GM04504 (cell line): ENCODE data around the gene NCS1.

Source experiments
- DNase-seq: peaks from one replicate; pipeline ENCODE4 v3.0.0-alpha.2; 2012; ENCODE audit warnings: low read depth

The NCS1 gene

DNA sequence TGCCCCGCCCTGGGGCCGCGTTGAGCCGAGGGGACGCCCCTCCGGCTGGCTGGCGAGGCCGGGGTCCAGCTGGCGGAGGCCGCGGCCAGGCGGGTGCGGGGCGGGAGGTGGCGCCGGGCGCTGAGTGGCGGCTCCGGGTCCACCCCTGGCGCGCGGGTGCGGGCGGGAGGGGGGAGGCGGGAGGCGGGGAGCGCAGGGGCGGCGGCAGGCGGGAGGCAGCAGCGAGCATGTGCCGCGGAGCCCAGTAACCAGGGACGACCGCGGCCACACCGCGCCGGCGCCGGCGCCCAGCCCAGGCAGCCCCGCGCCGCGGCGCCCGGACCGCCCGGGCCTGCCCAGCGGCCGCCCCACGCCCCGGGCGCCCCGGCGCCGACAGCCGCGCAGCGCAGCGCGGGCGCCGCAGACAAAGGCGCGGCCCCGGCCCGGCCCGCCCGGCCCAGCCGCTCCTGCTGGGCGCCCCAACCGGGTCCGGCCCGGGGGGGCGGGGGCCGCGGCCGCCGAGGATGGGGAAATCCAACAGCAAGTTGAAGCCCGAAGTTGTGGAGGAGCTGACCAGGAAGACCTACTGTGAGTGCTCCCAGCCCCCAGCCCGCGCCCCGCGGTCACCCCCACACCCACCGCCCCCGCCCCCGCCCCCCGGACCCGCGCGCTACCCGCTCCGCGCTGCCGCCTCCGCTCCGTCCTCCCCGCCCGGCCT lies at the start of gene NCS1:
Gene NCS1 (plus strand): TSS at position 244 of the 697 bp plus-strand sequence. CDS start 260 bp downstream, at position 504.
- DNase-seq, result no peak

DNA sequence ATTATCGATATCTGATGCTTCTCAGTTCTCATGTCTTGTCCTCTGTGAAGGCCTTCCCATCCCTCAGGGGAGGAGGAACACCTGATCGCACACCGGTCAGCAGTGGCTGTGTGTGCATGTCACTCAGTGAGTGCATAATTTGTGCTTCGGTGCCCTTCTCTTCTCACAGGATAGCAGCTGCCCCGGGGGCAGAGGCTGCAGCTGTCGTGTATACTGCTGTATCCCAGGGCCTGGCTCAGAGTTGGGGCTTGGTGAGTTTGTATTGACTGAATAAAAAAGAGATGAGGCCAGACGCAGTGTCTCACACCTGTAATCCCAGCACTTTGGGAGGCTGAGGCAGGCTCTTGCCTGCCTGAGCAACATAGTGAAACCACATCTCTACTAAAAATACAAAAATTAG lies 49.7 kb upstream of the NCS1 start:
- no peak for DNase-seq

DNA sequence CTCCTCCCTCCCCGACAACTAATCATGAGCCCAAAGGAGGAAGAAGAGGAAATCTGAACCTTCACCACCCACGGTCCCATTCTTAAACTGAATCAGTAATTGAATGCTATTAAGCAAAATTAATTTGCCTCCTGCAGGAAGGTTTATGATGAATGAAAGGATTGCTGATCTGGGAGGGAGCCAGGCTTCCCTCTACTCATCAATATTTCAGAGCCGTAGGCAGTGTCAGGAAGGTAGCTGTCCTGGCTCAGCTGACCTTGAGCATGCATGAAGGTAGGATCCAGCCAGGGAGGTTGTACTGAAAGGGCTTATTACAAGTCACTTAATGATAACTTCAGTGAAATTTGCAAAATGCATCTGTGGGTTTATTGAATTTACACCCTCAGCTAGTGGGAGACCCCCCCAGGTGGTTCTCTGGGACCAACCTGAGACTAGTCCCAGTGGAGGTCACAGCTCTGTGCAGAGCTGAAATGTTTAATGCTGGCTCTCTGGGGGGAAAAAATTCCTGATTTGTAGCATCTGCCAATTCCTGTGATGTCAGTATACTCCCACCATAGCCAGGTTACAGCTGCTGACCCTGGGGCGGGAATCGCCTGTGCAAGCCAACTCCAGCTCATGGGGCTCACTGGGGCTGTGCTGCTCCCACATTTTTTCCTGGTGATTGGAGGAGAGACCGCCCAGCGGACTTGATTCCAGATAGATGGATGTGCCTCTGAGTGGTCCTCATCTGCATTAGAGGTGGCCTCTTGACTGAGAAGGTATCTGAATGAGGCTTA lies 47.9 kb upstream of the NCS1 start:
- DNase-seq, result no peak

DNA sequence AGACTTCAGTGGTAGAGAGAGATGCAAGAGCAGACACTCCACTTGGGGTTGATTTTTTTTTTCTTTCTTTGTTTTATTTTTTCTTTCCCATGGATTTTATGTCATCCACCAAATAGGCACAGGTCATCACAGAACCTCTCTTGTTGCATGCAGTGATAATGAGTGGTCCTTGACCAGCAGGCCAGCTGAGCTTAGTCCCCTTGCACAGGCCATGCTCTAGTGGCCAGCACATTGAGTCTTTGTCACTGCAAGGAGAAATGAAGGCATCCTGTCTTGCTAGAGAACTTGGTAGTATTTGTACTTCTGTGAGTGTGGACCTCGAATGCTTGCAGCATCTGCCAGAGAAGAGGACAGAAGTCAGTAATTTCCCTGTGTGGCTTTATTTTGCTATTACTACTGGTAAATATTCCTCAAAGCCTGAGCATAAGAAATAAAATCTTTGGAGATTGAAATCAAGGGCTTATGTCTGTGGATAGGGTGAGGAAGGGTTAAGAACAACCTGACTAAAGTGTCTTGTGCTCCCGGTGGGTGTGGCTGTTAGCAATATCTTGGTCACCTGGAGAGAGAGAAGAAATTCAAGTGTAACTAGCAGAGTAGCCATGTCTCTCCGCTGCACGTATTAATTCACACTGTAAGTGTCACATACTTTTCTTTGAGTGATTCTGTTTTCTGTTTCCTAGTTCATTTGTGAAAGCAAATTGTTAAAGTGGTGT lies 45.3 kb upstream of the NCS1 start:
- DNase-seq, result no peak

DNA sequence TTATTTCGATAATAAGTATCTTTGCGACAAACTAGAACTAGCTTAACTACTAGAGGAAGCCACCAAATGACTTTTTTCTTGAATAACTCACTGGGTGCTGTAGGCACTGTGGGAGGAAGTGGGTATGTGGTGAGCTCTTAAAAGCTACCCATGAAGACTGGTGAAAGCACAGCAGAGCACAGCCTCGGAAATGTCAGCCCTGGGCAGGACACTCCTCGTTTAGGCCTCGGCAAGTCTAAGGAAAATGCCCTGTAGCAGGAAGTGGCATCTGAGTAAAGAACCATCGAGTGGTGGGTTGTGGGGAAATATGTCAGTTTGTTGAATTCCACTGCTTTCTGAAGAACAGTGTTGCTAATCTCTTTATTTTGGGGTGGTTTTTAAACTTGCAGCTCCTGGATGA lies 44.0 kb upstream of the NCS1 start:
- no peak for DNase-seq

DNA sequence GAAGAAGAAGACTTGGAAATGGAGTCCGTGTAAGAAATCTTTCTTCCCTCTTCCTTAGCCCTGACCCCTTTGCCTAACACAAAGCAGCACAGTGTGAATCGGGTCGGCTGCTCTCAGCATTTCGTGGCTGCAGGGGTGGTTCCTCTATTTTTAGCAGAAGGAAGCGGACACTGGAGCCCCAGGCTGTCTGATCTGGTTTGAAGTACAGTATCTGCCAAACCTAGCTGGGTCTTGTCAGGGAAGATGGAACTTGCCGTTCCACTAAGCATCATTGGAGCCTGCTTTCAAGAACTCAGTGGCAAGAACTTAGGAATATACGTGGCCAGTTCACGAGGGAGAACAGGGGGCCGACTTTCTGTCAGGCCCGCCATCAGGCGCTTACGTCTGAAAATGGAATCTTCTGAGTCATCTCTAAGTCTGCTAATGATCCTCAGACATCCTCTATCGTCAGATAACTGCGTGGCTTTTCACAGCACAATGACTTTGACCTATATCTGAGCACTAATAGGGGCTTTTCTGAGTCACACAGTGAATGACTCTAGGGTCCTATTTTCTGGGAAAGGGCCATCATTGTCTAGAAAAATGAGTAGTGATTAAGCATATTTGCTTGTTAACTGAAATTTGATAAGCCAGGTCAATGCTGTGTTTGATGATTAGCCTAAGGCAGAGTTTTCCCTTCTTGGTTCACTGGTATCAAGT lies 43.3 kb upstream of the NCS1 start:
- DNase-seq, result no peak

DNA sequence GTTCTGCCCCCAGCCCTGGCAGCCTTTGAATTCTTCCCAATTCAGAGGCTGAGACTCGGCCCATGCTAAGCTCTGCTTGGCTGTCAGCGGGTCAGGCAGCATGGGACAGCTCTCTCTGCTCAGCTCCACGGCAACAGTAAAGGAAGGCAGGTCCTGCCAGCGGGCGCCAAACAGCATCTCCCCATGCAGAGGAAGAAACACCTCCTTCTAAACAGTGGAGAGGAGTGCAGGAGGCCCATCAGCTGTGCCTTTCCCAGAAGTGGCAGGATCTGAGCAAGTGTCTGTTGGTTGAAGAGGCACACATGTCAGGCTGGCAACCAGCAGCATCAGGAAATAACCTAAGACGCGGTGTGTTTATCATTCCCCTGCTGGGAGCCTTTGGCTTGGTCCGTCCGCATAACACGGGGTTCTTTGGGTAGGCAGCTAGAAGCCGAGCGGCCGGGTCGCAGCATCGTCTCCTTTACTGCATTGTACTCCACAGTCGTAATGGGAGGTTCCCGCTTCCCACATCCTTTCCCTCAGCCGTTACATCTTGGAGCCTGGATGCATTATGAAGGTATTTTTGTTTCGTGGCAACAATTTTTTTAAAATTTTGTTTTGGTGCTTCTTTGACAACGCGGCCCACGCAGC lies 42.7 kb upstream of the NCS1 start:
- no peak for DNase-seq

DNA sequence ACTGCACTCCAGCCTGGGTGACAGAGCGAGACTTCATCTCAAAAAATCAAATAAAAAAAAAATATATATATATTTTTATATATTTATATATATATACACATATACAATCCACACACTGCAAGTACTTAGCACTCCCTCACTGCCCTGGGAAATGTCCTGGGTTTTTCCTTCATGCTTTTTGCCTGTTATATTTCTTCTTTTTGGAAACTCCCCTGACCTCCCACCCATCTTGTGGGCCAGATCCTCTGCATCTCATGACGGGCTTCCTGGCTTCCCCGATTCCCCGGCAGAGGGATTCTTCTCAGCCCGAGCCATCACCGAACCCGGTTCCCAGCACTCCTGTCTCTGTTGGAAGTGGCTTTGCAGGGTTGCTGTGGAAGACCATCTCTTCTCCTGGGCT lies 39.5 kb upstream of the NCS1 start:
- no peak for DNase-seq

DNA sequence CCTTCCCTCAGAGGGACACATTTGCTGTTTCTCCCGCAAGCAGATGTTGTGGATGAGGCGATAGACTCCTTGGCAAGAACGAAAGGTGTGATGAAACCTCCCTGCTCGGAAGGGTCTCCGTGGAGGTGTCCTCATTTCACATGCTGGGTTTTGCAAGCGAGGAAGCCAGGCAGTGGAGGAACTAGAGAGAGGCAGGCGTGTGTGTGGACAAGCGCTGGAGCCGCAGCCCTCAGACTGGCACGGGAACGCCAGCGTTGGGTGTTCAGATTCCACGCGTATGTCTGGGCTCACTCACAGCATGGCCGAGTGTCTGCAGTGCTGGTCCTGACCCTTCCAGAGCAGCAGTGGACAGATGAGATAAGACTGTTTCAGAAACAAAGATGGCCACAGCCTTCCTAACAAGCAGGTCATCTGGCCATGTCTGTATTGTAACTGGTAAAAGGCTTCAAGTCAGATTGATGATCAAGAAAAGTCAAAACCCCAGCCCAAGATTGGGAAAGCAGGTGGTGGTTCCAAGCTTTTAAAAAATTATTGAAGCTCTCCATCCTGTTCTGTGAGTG lies 35.0 kb upstream of the NCS1 start:
- no peak for DNase-seq

DNA sequence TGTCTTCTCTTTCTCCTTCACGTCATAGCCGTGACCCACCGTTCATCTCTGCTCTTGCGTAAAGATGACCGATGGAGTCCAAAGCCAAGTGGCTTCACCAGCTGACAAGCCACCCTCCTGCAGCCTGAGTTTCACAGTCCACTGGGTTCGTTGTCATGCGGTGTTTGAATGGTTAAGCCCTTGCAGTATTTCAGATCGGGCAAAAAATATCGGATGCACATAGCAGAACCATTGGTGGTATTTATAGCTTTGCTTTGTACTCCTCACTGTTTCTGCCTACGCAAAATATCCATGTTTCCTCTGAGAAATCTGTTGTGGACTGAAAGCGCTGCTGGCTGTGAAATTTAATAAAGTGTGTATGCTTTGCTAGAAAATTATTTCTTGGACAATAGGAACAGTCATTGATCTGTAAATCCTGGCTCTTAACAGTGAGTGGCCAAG lies 34.5 kb upstream of the NCS1 start:
- no peak for DNase-seq

DNA sequence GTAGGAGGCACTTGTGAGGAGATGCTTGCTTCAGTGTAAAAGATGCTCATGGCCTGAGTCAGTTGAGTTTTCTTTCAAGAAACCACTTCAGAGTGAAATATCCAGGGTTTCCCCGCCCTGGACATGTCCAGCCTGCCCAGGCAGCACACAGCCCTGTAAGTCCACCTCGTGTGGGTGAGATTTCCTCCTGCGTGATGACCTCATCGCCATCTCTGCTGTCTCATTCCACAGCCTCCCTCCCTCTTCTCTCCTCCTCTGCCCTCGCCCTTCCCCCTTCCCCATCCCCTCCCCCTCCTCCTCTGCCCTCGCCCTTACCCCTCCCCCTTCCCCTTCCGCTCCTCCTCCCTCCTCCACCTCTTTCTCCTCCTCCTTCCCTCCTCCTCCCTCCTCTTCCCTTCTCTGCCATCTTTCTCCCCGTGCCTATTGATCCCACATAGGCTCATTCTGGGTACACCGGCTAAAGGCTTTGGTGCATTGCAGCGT lies 34.0 kb upstream of the NCS1 start:
- DNase-seq, result peak; percentile 88

DNA sequence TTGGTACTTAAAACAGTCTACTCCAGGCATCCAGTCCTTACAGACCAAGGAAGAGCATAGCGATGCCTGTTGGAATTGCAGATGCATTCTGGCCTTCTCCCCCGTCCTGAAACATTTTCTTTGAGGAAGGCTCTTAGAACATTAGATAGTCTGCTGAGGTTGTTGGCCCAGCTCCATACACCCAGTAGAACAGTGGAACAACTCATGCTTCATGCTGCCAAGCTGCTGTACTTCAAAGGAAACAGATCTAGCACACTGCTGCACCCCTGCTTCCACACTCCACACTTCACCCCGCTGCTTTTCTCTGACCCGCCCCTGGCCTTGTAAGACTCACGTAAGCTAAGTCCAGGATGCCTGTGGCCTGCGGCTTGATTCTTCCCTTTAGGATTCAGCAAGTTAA lies 33.4 kb upstream of the NCS1 start:
- peak; percentile 81 for DNase-seq

DNA sequence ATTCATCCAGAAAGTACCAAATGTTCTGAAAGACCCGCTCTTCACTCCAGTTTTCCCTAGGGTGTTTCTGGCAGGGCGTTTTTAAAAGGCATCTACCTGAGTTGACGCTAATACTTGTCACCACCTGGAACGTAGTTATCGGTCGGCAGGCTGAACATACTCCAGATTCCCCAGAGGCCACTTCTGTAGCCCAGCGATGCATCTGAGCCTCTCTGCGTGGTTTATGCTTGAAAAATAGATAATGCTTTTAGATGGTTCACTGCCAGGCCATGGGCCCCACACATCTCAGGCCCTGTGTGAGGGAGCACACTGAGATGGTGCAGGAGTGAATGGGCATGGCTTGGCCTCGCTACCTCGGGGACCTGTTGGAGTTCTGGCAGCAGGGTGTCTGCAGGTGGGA lies 33.0 kb upstream of the NCS1 start:
- no peak for DNase-seq

DNA sequence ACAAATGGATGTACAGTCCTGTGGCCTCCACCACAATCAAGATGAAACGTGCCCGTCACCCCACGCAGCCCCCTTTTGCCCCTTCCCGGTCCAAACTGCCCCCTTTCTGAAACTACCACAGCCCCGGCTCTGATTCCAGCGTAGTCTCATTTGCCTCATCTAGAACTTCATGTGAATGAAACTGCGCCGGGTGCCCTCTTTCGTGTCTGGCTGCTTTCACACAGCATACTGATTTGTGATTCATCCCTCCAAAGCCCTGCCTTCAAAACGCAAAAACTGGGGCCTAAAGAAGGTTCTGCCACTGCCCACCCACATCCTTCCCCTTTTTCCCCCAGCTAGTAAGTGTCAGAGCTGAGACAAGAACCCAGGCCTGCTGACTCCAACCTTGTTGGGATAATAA lies 31.5 kb upstream of the NCS1 start:
- DNase-seq, result no peak

DNA sequence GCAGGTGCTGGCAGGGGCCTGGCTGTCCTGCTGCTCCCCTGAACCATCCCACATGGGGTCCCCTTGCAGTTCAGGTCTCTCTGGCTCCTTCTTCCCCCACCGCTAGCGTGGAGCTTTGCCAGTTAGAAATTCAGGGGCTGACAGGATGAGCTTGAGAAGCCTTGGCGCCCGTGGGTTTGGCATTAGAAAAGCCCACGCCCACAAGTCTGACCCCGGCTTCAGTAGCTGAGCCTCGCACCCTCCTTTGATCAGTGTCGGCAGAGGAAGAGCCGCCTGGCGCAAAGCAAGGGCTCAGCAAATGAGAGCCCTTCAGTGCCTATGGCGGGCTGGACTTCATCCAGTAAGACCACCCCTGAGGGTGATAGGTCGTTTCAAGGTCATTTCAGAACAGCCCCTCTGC lies 30.1 kb upstream of the NCS1 start:
- no peak for DNase-seq

DNA sequence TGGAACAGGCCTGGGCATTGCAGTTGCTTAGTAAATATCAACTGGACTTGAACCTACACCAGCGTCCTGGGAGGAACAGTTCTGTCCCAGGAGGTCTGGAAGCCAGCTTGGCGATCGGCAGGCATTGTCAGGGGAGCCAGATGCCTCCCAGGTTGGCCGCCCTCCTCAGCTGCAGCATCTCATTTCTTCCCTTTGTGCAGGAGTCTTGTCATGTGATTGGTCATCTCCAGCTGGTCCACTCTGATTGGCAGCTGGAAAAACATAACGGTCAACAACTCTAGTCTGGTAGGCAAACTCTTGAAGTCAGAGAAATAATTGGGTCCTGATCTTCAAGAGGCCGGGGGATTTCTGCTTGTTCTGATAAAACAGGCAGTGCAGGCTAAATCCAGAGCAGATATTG lies 29.6 kb upstream of the NCS1 start:
- no peak for DNase-seq

DNA sequence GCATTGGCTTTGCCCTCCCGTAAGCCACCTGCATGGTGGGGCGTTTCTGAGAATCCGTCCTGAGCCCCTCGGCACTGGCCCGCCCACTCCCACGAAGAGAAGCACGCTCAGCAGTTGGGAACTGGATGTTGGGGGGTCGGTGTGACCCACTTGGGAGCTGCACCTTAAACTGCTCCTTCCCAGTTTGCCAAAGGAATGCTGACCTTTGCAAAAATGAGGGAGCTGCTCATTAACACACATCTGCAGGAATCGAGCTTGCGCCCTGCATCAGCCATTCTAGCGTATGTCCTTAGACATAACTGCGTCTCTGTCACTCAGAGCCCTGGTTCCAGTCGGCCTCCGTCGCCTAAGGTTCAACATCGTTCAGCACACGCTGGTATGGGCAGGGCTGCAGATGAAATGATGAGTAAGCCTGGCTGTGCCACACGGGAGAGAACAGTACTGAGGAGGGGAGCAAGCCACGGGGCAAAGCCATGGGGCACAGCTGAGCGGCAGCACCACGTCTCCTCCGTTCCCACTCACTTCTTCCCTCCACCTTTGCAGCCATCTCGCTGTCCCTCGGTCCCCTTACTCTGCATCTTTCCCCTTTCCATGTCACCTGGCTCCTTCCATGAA lies 28.8 kb upstream of the NCS1 start:
- DNase-seq, result no peak

DNA sequence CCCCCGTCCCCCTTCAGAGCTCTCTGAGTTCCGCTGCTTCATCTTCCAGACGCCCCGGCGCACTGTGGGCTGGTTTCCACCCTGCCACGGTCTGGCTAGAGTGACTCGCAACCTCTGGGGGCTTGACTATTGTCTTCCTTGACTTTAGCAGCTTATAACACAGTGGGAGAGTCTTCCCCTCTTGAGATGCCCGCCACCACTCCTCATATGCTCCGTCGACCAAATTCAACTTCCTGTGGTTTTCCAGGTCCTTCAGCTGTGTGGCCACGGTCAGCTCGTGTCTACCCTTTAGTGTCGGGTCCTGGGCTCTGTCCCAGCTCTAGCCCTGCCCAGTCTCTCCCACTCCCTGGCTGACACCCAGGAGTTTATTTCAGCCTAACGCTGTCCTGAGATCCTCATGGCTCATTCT lies 28.2 kb upstream of the NCS1 start:
- DNase-seq, result peak; percentile 18

DNA sequence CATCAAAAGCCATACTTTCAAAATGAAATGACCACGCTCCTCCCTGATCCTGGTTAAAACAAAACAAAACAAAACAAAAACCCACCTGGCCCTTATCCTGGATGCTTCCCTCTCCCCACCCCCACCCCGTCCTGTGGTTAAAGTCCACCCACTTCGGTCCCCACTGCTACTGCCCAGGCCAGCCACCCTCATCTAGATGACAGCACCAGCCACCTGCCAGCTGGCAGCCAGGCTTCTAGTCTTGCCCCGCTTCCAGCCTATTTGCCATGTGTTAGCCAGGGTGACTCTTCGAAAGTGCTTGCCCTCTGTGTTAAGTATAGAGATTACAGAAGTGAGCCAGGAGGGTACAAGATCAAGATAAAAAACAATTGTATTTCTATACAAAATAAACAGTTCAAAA lies 27.5 kb upstream of the NCS1 start:
- DNase-seq, result no peak

DNA sequence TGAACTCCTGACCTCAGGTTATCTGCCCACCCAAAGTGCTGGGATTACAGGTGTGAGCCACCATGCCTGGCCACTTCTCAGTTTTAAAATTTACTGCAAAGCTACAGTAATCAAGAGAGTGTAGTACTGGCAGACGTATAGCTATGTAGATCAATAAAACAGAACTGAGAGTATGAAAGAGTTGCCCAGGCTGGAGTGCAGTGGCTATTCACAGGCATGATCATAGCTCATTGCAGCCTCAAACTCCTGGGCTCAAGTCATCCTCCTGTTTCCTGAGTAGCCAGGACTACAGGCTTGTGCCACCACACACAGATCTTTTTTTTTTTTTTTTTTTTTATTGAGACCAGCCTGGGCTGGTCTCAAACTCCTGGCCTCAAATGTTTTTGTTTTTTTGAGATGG lies 26.5 kb upstream of the NCS1 start:
- no peak for DNase-seq

DNA sequence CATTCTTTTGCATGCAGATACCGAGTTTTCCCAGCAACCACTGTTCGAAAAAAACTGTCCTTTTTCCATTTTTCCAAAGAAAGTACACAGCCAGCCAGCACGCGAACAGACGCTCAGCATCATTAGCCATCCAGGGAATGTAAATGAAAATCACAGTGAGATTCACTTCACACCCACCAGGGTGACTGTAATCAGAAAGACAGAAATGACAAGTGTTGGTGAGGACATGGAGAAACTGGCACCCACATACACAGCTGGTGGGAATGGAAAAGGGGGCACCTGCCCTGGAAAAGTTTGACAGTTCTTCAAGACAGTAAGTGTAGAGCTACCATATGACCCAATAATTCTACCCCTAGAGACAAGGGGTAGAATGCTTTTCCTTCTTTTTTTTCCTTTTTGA lies 25.0 kb upstream of the NCS1 start:
- DNase-seq, result no peak
